GM21423 (cell line): ENCODE measurements around the gene ISX.

Experiments
- ATAC-seq: cut with Tn5 transposase; IDR thresholded peaks from one replicate; pipeline ENCODE4 v1.9.1; 2021; ENCODE audit warnings: mild to moderate bottlenecking, moderate library complexity; ENCODE audit not compliant: unreplicated experiment

Gene ISX

GRCh38 chr22:35051791-35052190, 14.2 kb upstream of the ISX start:
- no peak for ATAC-seq

GRCh38 chr22:35053060-35053835, 12.7 kb upstream of the ISX start:
- no peak for ATAC-seq

- no peak for ATAC-seq
These were observed 11.9 kb upstream of the ISX start for GRCh38 chr22:35054064-35054463.

GRCh38 chr22:35056486-35056885, 9.5 kb upstream of the ISX start:
- ATAC-seq: no peak

- no peak for ATAC-seq
These were observed 8.8 kb upstream of the ISX start for GRCh38 chr22:35057155-35057554.

GRCh38 chr22:35059632-35060031, 6.3 kb upstream of the ISX start:
- no peak for ATAC-seq

GRCh38 chr22:35064664-35065063, 1.3 kb upstream of the ISX start:
- peak; percentile 56 for ATAC-seq

GRCh38 chr22:35065183-35065582, 775 bp upstream of the ISX start:
- no peak for ATAC-seq

GRCh38 chr22:35066768-35067167, 810 bp downstream of the ISX start:
- ATAC-seq: no peak

GRCh38 chr22:35069541-35069940, 3.6 kb downstream of the ISX start:
- ATAC-seq: no peak

- ATAC-seq: no peak
These were observed 4.6 kb downstream of the ISX start for GRCh38 chr22:35070451-35071093.

- ATAC-seq: no peak
These were observed 5.8 kb downstream of the ISX start for GRCh38 chr22:35071784-35072183.

- ATAC-seq: no peak
These were observed 7.0 kb downstream of the ISX start for GRCh38 chr22:35072925-35073324.

- ATAC-seq: no peak
These were observed 8.6 kb downstream of the ISX start for GRCh38 chr22:35074583-35074982.

GRCh38 chr22:35076630-35077029, 10.7 kb downstream of the ISX start:
- no peak for ATAC-seq

GRCh38 chr22:35085621-35086020, 19.7 kb downstream of the ISX start:
- ATAC-seq: no peak

- no peak for ATAC-seq
These were observed 23.2 kb downstream of the ISX start for GRCh38 chr22:35089139-35089538.

GRCh38 chr22:35092406-35092805, 26.4 kb downstream of the ISX start:
- no peak for ATAC-seq

- no peak for ATAC-seq
These were observed 33.0 kb downstream of the ISX start for GRCh38 chr22:35098921-35099320.

GRCh38 chr22:35099883-35100282, 33.9 kb downstream of the ISX start:
- ATAC-seq: no peak

GRCh38 chr22:35102663-35103062, 36.7 kb downstream of the ISX start:
- ATAC-seq: no peak

GRCh38 chr22:35103761-35104160, 37.8 kb downstream of the ISX start:
- ATAC-seq: no peak

- ATAC-seq: no peak
These were observed 38.5 kb downstream of the ISX start for GRCh38 chr22:35104491-35104890.
